ENCODE data around the gene EXOC7.

DNA sequence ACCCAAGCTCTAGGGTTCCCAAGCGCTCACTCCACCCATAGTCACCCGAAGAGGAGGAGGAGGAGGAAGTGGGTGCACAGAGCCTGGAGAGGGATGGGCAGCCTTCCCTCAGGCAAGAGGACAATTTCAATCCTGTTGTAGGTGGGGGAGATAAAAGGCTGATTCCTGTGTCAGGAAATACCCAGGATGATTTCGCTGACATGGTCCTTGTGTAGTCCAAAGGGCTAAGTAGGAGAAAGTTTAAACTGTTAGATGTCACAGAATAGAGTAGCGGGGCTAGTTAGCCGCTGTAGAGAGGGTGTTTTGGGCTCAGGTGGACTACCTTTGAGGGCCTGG, 1.3 kb upstream of the EXOC7 start:
- no peak for TF ChIP-seq CTCF (IDR thresholded peaks at IDR 0.05; ENCODE audit: insufficient read depth, low read depth, low read length)
- no peak for TF ChIP-seq EZH2 (IDR thresholded peaks at IDR 0.05; ENCODE audit: insufficient read depth, low read length)
